GM18507 (cell line): ENCODE data around the gene FGD2.

Experiments
- DNase-seq: peaks from one replicate; pipeline ENCODE4 v3.0.0; 2011; ENCODE audit warnings: low read depth; ENCODE audit not compliant: insufficient read length; ENCODE audit errors: extremely low spot score
- FAIRE-seq: peaks from 2 replicates; lab custom pipeline; 2011; peaks lifted over from hg19 to GRCh38; lab: Jason Lieb, UNC

FGD2 gene

DNA sequence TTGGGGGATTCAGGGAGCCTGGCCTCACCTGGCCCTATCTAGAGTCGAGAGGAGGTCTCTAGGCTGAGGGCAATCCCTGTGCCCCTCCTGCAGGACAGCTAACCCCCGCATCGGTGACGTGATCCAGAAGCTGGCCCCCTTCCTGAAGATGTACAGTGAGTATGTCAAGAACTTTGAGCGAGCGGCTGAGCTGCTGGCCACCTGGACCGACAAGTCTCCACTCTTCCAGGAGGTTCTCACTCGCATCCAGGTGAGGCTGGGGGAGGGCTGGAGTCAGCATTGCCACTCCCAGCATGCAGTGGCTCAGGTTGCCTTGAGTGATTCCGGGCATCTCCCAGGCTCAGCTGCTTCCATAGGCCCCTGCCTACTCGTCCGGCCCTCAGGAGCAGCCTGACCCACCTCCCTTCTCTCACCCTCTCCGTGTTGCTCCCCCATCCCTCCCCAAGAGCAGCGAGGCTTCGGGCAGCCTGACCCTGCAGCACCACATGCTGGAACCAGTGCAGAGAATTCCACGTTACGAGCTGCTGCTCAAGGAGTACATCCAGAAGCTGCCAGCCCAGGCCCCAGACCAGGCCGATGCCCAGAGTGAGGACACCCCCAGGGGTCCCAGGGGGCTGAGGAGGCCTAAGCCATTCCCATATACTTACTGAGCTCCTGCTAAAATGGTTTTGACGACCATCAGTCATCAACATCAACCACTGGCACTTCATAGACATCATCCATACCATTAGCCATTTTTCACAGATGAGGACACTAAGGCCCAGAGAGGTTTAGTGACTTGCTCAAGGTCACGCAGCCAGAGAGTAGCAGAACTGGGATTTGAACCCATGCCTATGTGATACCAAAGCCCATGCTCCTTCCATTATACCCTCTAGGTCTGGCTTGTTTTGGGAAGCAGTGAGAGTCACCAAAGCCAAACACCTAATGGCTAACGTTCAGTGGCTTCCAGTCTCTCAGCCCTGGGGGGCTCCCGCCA, 8.3 kb downstream of the FGD2 start:
- FAIRE-seq: no peak
- no peak for DNase-seq

DNA sequence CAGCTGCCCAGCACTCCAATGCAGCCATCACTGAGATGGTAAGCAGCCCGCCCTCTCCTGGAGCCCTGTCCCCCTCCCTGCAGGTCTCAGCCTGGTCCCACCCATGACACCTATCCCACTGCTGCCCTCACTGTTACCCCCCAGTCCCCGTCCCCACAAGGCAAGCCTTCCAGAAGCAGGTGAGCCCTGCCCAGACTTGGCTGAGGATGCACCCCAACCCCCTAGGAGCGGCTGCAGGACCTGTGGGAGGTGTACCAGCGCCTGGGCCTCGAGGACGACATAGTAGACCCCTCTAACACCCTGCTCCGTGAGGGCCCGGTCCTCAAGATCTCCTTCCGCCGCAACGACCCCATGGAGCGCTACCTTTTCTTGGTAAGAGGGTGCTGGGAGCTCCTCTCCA, 9.2 kb downstream of the FGD2 start:
- FAIRE-seq: no peak

DNA sequence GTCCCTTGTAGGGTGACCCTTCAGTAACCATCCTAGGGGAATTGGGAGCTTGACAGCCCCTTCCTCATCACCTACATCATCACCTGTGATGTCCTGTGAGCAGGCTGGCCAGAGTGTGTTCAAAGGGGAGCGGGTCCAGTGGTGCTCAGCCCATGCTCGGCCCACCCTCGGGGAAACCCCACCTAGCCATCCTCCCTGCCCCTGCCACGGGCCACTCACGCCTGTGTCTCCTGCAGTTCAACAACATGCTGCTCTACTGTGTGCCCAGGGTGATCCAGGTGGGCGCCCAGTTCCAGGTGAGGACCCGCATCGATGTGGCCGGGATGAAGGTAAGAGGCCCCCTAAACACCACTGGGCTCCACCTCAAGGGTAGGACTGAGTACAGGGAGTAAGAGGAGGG, 10.1 kb downstream of the FGD2 start:
- DNase-seq (no peak), FAIRE-seq (no peak)

More for the DNA sequence above, 9.2 kb downstream of the FGD2 start:
- DNase-seq: no peak

DNA sequence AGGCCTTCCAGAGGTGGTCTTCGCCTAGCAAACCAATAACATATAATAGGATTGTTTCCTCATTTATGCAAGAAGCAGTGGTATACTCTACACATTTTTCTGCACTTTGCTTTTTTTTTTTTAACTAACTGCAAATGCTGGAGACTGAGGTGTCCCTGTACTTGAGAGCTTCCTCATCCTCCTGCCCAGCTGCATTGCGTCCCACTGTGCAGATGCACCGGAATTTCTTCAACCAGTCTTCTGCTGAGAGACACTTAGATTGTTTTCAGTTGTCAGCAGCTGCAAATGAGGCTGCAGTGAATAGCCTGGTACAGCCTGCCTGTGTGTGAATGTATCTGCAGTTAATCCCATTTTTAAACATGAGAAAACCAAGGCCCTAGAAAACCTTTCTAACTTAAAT, 11.5 kb downstream of the FGD2 start:
- no peak for FAIRE-seq
- no peak for DNase-seq

DNA sequence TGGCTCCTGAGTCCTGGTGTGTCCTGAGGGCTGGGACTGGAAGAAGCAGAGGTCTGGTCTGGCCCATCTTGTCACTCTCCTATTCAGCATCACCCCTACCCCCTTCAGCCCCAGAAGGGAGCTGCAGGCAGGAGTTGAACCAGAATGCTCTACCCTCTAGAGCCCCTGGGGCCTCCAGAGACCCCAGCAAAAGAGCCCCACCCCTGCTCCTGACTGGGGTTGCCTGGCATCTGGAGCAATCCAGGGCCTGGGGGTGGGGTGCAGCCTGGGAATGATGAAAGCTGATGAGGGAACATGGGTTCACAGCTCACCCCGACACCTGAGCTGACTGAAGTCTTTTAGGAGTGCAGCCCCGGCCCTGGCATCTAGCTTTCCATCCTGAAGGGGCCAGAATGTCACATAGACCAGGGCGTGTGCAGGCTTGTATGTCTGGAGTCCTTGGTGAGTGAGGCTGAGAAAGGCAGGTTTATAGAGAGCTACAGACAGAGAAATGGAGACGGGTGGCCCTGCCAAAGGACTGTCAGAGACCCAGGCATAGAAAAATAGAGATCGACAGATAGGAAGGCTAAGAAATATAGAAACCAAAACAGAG, 12.2 kb downstream of the FGD2 start:
- FAIRE-seq: no peak
- no peak for DNase-seq

DNA sequence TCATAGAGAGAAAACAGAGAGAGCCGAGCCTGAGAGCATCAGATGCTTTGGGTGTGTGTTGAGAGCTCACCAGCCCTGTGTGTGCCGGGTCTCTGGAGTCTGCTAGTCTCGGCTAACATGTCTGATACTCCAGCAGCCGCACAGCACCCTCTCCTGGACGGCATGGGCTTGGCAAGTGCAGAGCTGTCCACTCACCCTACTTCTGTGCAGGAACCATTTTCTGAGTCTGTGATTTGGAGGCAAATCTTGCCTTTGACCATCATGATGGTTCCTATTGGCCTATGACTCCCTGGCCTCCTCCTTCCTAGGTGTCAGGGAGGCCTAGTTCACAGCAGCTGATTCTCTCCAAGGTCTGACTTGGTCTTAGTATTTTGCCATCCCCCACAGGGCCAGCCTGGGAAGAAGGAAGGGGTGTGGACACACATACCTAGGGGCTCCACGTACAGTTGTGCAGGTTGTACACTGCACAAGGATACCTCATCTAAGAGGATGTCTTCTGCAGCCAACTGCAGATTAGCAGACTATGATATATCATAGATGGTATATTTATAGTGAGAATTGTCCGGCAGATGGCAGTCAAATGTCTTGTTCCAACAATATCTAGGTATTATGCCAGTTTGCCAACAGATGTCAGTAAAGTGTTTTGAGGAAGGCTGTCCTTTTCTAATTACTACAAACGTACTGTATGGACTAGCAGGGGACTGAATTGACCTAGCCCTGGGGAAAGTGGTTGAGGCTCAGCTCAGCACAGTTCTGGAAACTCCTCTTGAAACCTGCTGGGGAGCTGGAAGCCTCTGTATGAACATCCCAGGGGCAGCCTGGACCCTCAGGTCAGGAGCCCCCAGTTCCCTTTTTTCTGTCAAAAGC, 13.0 kb downstream of the FGD2 start:
- FAIRE-seq (peak; percentile 79), DNase-seq (peak; percentile 78)

DNA sequence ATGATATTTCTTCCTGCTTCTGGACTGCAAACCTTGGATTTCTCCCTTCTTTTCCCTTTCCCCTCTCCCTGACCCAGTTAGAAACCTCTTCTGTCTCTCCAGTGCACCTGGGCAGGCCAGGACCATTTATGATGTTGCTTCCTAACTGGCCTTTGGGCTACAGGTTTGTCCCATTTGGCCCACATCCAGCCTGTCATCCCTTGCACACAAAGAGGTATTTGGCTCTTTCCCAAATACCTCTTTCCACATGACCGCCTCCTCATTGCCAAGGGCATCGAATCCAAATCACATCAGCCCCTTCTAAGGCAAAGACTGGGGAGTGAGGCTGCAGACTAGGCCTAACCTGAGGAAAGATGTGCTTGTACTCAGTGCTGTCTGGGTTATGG, 13.6 kb downstream of the FGD2 start:
- FAIRE-seq (no peak), DNase-seq (no peak)

DNA sequence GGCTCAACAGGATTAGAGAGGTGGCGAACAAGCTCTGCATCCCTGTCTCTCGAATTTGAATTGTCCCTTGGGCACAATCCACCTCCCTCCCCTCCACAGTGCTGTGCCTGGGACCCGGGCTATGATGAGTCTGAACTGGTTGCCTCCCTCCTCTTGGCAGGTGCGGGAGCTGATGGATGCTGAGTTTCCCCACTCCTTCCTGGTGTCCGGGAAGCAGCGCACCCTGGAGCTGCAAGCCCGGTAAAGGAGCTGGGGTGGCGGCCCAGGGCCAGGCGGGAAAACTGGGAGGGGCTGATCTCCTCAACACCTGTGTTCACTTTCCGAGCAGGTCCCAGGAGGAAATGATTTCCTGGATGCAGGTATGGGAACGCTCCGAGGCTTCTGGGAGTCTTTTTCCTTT, 14.9 kb downstream of the FGD2 start:
- no peak for DNase-seq

DNA sequence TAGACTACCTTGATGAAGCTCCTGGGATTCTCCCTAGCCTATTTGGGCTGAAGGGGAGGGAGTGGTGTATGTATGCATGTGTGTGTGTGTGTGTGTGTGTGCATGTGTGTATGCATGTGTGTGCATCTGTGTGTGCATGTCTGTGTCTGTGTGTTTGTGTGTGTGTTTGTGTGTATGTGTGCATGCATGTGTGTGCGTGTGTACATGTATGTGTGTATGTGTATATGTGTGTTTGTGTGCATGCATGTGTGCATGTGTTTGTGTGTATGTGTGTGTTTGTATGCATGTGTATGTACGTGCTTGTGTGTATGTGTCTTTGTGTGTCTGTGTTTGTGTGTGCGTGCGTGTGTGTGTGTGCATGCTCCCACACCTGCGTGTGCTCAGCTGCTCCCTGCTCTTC, 15.4 kb downstream of the FGD2 start:
- DNase-seq (no peak), FAIRE-seq (no peak)

More for the DNA sequence above, 14.9 kb downstream of the FGD2 start:
- no peak for FAIRE-seq

DNA sequence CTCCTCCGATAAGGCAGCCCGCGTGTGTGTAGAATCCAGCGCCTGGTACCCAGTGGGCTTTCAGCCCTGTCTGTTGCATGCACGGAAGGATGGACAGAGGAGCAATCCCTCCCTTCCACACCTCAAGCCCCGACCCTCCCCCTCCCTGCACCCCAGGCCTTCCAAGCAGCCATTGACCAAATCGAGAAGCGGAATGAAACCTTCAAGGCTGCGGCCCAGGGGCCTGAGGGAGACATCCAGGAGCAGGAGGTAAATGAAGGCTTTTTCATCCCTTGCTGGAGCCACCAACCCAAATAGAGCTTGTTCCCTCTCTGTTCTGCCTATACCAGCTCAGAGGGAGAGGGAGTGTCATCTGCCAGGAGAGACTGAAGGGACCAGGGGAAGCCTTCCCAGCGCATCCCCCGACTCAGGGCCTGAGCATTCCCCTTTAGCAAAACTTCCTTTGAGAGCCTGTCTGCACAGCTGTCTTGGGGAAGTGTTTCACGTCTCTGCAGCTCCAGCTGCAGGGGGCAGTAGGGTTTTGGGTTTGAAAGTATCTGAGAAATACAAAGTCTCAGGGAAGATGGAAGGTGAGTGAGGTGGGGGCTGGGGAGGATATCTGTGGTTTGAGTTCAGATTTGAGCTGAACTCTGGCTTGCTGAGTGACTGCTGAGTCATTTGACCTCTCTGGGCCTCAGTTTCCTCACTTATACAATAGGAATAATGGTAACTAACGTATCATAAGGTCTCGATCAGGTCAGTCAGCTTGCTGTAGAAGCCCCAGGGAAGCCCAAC, 16.1 kb downstream of the FGD2 start:
- no peak for FAIRE-seq
- no peak for DNase-seq

DNA sequence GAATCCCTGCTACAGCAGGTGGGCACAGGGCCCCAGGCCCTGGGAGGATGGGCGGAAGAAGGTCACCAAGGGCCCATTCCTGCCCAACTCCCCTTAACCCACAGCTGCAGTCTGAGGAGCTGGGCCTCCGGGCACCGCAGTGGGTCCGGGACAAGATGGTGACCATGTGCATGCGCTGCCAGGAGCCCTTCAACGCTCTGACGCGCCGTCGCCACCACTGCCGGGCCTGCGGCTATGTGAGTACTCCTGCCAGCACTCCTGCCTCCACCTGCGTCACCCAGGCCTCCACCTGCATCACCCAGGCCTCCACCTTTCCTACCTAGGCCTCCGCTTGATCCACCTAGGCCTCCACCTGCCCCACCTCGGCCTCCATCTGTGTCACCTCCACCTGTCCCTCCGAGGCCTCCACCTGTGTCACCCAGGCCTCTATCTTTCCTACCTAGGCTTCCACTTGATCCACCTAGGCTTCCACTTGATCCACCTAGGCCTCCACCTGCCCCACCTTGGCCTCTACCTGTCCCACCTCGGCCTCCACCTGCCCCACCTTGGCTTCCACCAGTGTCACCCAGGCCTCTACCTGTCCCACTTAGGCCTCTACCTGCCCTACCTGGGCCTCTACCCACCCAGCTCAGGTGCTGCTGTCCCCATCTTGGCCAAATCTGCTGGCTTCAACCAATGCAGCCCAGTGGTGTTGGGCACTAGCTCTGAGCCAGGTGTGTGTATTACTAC, 16.8 kb downstream of the FGD2 start:
- DNase-seq (no peak), FAIRE-seq (no peak)

DNA sequence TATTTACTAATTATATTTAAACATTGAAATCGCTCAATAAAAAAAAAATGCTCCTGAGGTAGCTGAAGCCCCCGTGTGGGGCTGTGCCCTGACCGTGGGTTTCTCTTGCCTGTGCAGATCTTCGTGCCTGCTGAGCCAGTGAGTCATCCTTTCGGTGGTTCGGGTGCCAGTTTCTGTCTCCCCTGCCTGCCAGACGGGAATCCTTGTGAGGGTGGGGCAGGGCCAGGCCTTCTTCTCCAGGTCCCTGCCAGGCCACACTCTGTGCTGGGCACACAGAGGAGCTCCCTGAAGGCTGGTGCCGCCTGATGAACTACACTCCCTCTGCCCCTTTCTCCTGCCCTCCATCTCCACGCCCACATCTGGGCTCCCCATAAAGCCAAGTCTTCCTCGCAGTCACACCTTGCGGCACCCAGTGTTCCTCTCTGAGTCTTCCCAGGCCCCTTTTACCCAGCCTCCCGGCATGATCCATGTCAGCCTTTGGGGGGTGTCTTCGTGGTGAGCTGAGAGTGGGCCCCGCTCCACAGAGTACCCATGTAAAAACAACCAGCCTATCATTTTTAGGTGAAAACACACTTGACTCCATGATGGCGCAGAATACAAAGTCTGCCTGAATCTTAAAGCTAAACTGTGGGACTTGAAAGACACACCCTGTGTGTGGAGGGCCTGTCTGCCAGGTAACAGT, 19.3 kb downstream of the FGD2 start:
- FAIRE-seq: no peak
- no peak for DNase-seq

DNA sequence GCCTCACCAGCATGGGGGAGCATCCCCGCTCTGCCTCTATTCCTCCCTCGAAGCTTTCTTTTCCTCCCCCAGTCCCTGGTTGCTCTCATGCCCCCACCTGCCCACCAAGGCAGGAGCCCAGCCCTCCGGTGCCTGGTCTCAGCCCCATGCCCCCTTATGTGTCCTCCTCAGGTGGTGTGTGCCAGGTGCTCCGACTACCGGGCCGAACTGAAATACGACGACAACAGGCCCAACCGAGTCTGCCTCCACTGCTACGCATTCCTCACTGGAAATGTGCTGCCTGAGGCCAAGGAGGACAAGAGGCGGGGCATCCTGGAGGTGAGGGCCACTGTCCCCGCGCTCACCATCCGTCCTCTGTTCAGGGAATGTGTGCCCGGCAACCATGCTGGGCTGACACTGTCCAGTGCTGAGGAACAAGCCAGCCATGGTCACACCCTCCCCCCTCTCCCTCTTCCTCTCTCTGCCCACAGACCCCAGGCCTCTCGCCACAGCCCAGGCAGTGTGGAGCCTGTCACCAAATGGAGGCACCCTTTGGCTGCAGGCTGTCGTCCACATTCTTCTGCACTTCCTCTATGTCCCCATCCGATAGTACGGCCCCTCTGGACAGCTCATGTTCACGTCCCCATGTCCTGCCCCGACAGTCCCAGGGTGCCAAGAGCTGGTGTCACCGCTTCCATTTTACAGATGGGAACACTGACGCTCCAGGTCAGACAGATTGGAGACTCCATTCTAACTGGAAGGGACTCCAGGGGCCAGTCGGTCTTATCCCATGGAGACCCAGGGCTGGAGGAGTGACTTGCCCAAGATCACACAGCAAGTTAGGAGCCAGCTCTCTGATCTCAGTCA, 20.4 kb downstream of the FGD2 start:
- FAIRE-seq (no peak), DNase-seq (no peak)

DNA sequence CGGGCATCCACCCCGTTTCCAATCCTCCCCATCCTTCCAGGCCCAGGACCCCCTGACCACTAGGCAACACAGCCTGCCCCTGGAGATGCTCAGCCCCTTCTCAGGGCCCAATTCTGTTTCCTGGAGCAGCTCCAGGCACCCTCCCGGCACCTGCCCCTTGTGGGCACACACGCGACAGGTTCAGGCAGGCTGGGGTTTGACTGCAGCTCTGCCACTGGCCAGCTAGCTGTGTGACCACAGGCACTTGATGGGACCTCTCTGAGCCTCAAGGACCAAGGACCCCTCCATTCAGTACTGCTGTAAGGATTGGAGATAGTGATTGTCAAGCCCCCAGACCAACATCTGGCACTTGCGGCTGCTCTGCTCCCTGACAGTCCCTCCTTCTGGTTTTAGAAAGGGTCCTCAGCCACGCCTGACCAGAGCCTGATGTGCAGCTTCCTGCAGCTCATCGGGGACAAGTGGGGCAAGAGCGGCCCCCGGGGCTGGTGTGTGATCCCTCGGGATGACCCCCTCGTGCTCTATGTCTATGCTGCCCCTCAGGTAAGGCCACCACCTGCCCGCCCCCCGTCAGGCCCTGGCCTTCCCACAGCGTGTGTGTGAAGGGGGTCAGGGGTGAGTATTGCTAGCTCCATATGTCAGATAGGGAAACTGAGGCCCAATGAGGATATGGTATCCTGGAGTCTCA, 21.7 kb downstream of the FGD2 start:
- FAIRE-seq: no peak
- no peak for DNase-seq

DNA sequence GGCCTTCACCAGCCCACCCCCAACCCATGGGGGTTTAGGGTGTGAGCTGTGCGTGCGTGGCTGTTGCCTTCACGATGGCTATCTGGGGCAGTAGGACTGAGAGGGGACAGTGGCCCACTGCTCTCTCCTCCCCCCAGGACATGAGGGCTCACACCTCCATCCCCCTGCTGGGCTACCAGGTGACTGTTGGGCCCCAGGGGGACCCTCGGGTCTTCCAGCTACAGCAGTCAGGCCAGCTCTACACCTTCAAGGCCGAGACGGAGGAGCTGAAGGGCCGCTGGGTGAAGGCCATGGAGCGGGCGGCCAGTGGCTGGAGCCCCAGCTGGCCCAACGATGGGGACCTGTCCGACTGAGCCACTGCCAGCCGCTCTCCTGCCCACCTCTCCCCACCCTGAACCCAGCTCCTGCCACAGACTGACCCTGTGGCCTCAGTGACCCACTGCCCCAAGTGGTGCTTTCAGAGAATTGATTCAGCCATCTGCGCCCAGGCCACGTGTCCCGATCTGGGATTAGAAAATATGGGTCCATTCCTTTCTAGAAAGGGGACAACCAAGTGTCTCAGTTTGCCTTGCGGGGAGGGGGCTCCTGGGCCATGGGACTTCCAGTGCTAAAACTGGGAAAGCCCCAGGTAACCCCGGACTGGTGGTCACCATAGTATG, 22.5 kb downstream of the FGD2 start:
- FAIRE-seq (no peak), DNase-seq (no peak)

DNA sequence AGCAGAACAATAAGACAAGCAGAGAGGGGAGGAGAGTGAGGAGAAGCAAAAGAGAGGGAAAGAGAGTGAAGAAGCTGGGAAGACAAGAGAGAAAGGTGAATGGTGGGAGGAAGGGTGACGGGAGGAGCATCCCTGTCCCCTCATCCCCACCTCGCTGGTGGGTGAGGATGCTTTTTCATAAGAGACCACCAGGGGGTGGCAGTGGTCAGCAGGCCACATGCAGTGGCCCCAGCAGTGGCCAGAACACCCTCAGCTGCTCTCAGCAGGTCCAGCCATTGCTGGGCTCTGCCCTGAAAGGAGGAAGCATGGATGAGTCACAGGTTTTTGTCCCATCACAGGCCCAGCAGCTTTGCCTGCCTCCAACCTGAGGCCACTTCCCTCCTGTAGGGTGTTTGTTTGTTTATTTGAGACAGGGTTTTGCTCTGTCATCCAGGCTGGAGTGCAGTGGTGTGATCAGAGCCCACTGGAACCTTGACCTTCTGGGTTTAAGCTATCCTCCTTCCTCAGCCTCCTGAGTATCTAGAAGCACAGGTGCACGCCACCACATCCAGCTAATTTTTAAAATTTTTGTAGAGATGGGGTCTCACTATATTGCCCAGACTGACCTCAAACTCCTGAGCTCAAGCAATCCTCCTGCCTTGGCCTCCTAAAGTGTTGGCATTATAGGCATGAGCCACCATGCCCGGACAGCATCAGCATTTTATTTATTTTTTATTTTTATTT, 24.0 kb downstream of the FGD2 start:
- no peak for DNase-seq
- no peak for FAIRE-seq
